H1 (cell line): ENCODE results near the gene EXOC2. TPM values are rescaled to one million over a fixed set of nuclear protein-coding genes. Genes with fewer than 3 reads are reported as not detected.

ENCODE experiments used
- CTCF ChIA-PET: fragments of 300-600 bp; sonication (Branson Sonifier 250); formaldehyde crosslinking; loops from one replicate; lab custom pipeline; 2021; ENCODE audit not compliant: partially characterized antibody; lab: Charles Lee
- POLR2A ChIA-PET: fragments of 300-600 bp; sonication (Branson Sonifier 250); formaldehyde crosslinking; loops from one replicate; lab custom pipeline; 2021; ENCODE audit warnings: inconsistent platforms; ENCODE audit not compliant: partially characterized antibody; lab: Charles Lee
- DNase-seq, 2 experiments: peaks; one replicate each; pipeline versions ENCODE4 v3.0.0 to v3.0.0-alpha.2; 2010 to 2022; ENCODE audit warnings: low spot score in 2 of 2, low read depth in 1 of 2, mixed read lengths in 1 of 2
- FAIRE-seq: peaks from 2 replicates; lab custom pipeline; 2011; peaks lifted over from hg19 to GRCh38; lab: Jason Lieb, UNC
- H2AFZ ChIP-seq: 2 replicates; pipeline ENCODE4 v1.8.1; 2012; ENCODE audit warnings: low read length, inconsistent platforms
- H2AK5ac ChIP-seq: 2 replicates; pipeline ENCODE4 v1.6.1; 2013; ENCODE audit warnings: low read depth, low read length
- H2BK120ac ChIP-seq: replicated peaks from 2 replicates; pipeline ENCODE3; 2013; ENCODE audit warnings: low read depth, low read length, inconsistent platforms
- H2BK12ac ChIP-seq: 2 replicates; pipeline ENCODE4 v1.6.1; 2013; ENCODE audit warnings: low read depth, low read length
- H2BK15ac ChIP-seq: 2 replicates; pipeline ENCODE4 v1.6.1; 2013; ENCODE audit warnings: low read length
- H2BK20ac ChIP-seq: 2 replicates; pipeline ENCODE4 v1.6.1; 2013; ENCODE audit warnings: low read length
- H2BK5ac ChIP-seq: 2 replicates; pipeline ENCODE4 v1.6.1; 2013; ENCODE audit warnings: low read depth, low read length
- H3K14ac ChIP-seq: 2 replicates; pipeline ENCODE4 v1.6.1; 2013; ENCODE audit warnings: inconsistent platforms; ENCODE audit not compliant: insufficient read length
- H3K18ac ChIP-seq: 2 replicates; pipeline ENCODE4 v1.6.1; 2013; ENCODE audit warnings: low read length; ENCODE audit errors: extremely low read depth
- H3K23ac ChIP-seq: 2 replicates; pipeline ENCODE4 v1.6.1; 2013; ENCODE audit warnings: inconsistent platforms; ENCODE audit not compliant: insufficient read length
- H3K23me2 ChIP-seq: 2 replicates; pipeline ENCODE4 v1.6.1; 2013; ENCODE audit warnings: low read depth, low read length
- H3K27ac ChIP-seq: 2 replicates; pipeline ENCODE4 v1.6.1; 2011; ENCODE audit warnings: low read depth, low read length, inconsistent platforms
- H3K27me3 ChIP-seq, 4 experiments: replicated peaks in 1 of 4; 1 replicate in 1 of 4; 2 replicates in 3 of 4; pipeline versions ENCODE4 v1.6.1 to v1.8.1; 2011 to 2013; ENCODE audit warnings: low read length in 3 of 4, mild to moderate bottlenecking in 3 of 4, inconsistent platforms in 2 of 4, mixed read lengths in 2 of 4, moderate library complexity in 1 of 4; ENCODE audit not compliant: control insufficient read depth in 3 of 4, insufficient read depth in 3 of 4; ENCODE audit errors: extremely low read depth in 1 of 4
- H3K36me3 ChIP-seq, 4 experiments: 2 replicates each; pipeline versions ENCODE4 v1.6.1 to v1.8.1; 2011 to 2013; ENCODE audit warnings: mild to moderate bottlenecking in 4 of 4, low read length in 3 of 4, moderate library complexity in 2 of 4, control low read depth in 1 of 4, inconsistent platforms in 1 of 4; ENCODE audit not compliant: insufficient read depth in 4 of 4, control insufficient read depth in 2 of 4
- H3K4ac ChIP-seq: replicated peaks from 2 replicates; pipeline ENCODE3; 2013; ENCODE audit warnings: low read length, low read depth, mixed read lengths, inconsistent platforms; ENCODE audit not compliant: insufficient read length
- H3K4me1 ChIP-seq, 4 experiments: replicated peaks in 1 of 4; 1 replicate in 1 of 4; 2 replicates in 3 of 4; pipeline versions ENCODE4 v1.6.1 to v1.8.1; 2011 to 2013; ENCODE audit warnings: low read length in 3 of 4, inconsistent platforms in 2 of 4, mixed read lengths in 1 of 4; ENCODE audit not compliant: insufficient read depth in 4 of 4, control insufficient read depth in 3 of 4
- H3K4me2 ChIP-seq, 2 experiments: 2 replicates each; pipeline versions ENCODE4 v1.6.1 to v1.8.1; 2011 to 2013; ENCODE audit warnings: low read depth in 2 of 2, low read length in 2 of 2, control low read depth in 1 of 2, inconsistent platforms in 1 of 2, mild to moderate bottlenecking in 1 of 2; ENCODE audit not compliant: insufficient read depth in 1 of 2
- H3K4me3 ChIP-seq, 4 experiments: fragments of 200-600, 300-600 bp in 1 of 4; sonication (generic), shearing (Covaris generic), sonication (Bioruptor Twin) in 1 of 4; 2 replicates each; pipeline versions ENCODE4 v1.5.1 to v1.8.1; 2011 to 2016; ENCODE audit warnings: low read length in 4 of 4, low read depth in 3 of 4, control low read depth in 2 of 4, inconsistent platforms in 2 of 4, mild to moderate bottlenecking in 2 of 4, mixed read lengths in 1 of 4, moderate library complexity in 1 of 4; ENCODE audit not compliant: insufficient read depth in 2 of 4; ENCODE audit errors: extremely low read depth in 1 of 4
- H3K56ac ChIP-seq: replicated peaks from 2 replicates; pipeline ENCODE3; 2013; ENCODE audit warnings: low read depth, mild to moderate bottlenecking, mixed read lengths, low read length, inconsistent platforms; ENCODE audit not compliant: insufficient read length
- H3K79me1 ChIP-seq: 2 replicates; pipeline ENCODE4 v1.6.1; 2013; ENCODE audit warnings: low read depth, low read length, control low read depth
- H3K79me2 ChIP-seq, 2 experiments: 2 replicates each; pipeline versions ENCODE4 v1.6.1 to v1.8.1; 2012 to 2013; ENCODE audit warnings: low read length in 2 of 2, mild to moderate bottlenecking in 2 of 2, inconsistent platforms in 1 of 2; ENCODE audit not compliant: insufficient read depth in 2 of 2, control insufficient read depth in 1 of 2
- H3K9ac ChIP-seq, 4 experiments: replicated peaks in 1 of 4; 1 replicate in 1 of 4; 2 replicates in 3 of 4; pipeline versions ENCODE4 v1.6.1 to v1.8.1; 2011 to 2013; ENCODE audit warnings: low read depth in 3 of 4, low read length in 3 of 4, control low read depth in 2 of 4, mild to moderate bottlenecking in 2 of 4, moderate library complexity in 2 of 4, inconsistent platforms in 1 of 4; ENCODE audit errors: extremely low read depth in 1 of 4
- H3K9me3 ChIP-seq, 2 experiments: 2 replicates each; pipeline versions ENCODE4 v1.6.1 to v1.8.1; 2012 to 2013; ENCODE audit warnings: mild to moderate bottlenecking in 2 of 2, moderate library complexity in 2 of 2, control low read depth in 1 of 2, inconsistent platforms in 1 of 2, low read depth in 1 of 2, low read length in 1 of 2, mixed read lengths in 1 of 2; ENCODE audit not compliant: insufficient read depth in 2 of 2
- H4K20me1 ChIP-seq, 2 experiments: replicated peaks in 1 of 2; 2 replicates each; pipeline versions ENCODE3 to v1.8.1; 2011 to 2013; ENCODE audit warnings: inconsistent platforms in 2 of 2, low read length in 2 of 2, mild to moderate bottlenecking in 1 of 2; ENCODE audit not compliant: insufficient read depth in 2 of 2, control insufficient read depth in 1 of 2
- H4K5ac ChIP-seq: 2 replicates; pipeline ENCODE4 v1.6.1; 2013; ENCODE audit warnings: low read length, low read depth, mixed read lengths, inconsistent platforms; ENCODE audit not compliant: insufficient read length
- H4K8ac ChIP-seq: 2 replicates; pipeline ENCODE4 v1.8.0; 2013; ENCODE audit warnings: mild to moderate bottlenecking, moderate library complexity, low read length, inconsistent platforms; ENCODE audit not compliant: insufficient read depth; ENCODE audit errors: extremely low read depth
- H4K91ac ChIP-seq: replicated peaks from 2 replicates; pipeline ENCODE3; 2013; ENCODE audit warnings: low read length, mixed read lengths, inconsistent platforms; ENCODE audit not compliant: insufficient read length
- ASH2L ChIP-seq: fragments of 200-600, 300-600 bp; sonication (generic); IDR thresholded peaks from one replicate; pipeline ENCODE4 v1.7.1; 2017; ENCODE audit warnings: low read length
- CTCF ChIP-seq, 3 experiments: IDR thresholded peaks; 1 replicate in 2 of 3; 2 replicates in 1 of 3; pipeline versions ENCODE4 v1.5.1 to v1.6.1; 2011; ENCODE audit warnings: low read length in 3 of 3, mild to moderate bottlenecking in 3 of 3, inconsistent platforms in 2 of 3, low read depth in 1 of 3, moderate library complexity in 1 of 3; ENCODE audit not compliant: insufficient read depth in 1 of 3; ENCODE audit errors: control extremely low read depth in 1 of 3
- RAD21 ChIP-seq, 2 experiments: IDR thresholded peaks in 1 of 2; conservative IDR thresholded peaks in 1 of 2; 2 replicates each; pipeline ENCODE4 v1.6.1; 2011; ENCODE audit warnings: low read depth in 2 of 2, low read length in 2 of 2, improper control_type of control experiment in 1 of 2, inconsistent platforms in 1 of 2, mild to moderate bottlenecking in 1 of 2, moderate library complexity in 1 of 2
- whole genome bisulfite sequencing, 2 experiments: shearing (Covaris generic) in 1 of 2; methylation state at CpG; one replicate each; pipeline versions ENCODE4 v1.1.6 to v1.1.7; 2013 to 2015; ENCODE audit warnings: low lambda C conversion rate in 2 of 2, mixed read lengths in 2 of 2, inconsistent platforms in 1 of 2, low coverage in 1 of 2, missing lambda C conversion rate in 1 of 2; ENCODE audit not compliant: insufficient replicate concordance in 2 of 2, insufficient coverage in 1 of 2, insufficient read length in 1 of 2; ENCODE audit errors: extremely low coverage in 1 of 2, missing lambda C conversion rate in 1 of 2; 5-methylcytosine and 5-hydroxymethylcytosine counted together
- polyA plus RNA-seq, 7 experiments: library from polyadenylated mRNA; depleted of rRNA in 3 of 7; stranded (reverse) in 5 of 7; unstranded in 2 of 7; fragments of >200 nt in 5 of 7; fragments of 200-250 nt in 2 of 7; gene quantifications; 1 replicate in 5 of 7; 2 replicates in 1 of 7; 4 replicates in 1 of 7; pipeline versions ENCODE4 v1.2.1 to v1.2.3, GENCODE V29; 2011 to 2013; ENCODE audit warnings: missing spikeins in 2 of 7, mixed read lengths in 2 of 7
- total RNA-seq: library from RNA; stranded (reverse); fragmentation: NEBNext Ultra II Directional; extraction: Animal tissue kit (Norgen Biotek cat#: 25700); gene quantifications from 2 replicates; pipeline ENCODE4 v1.2.1, GENCODE V29; 2021

The EXOC2 gene
- total and polyA plus RNA-seq, 2 of the 8 experiments (the other 6 are each of a cell fraction or from before 2014, with no cell fraction given): 25.5 to 44.4 TPM

GRCh38 chr6:593139-593906, 99.6 kb downstream of the EXOC2 start:
- Histone ChIP-seq H4K20me1 (peaks cover 4% of the 10 kb centered on the region in 2 experiments), H3K23ac (no peak overlapping the region), H3K18ac (no peak overlapping the region), H3K27ac (0 out of 2 replicates have a peak overlapping the region, but pooled peaks have one; percentile 25), H4K5ac (no peak overlapping the region), H3K23me2 (no peaks in the 10 kb centered on the region), H3K4me1 (peaks cover 0 to 6% (median 3%) of the 10 kb centered on the region in 4 experiments; a peak in 6 of 7 replicates), H3K56ac (no peak overlapping the region), H3K4ac (no peak overlapping the region), H4K8ac (no peak overlapping the region), H2BK120ac (no peak overlapping the region), H3K79me2 (no peaks in the 10 kb centered on the region), H3K27me3 (no peaks in the 10 kb centered on the region), H3K14ac (no peak overlapping the region), H2BK5ac (no peak overlapping the region), H3K4me2 (no peak overlapping the region), H3K9me3 (no peaks in the 10 kb centered on the region), H2BK20ac (no peak overlapping the region), H3K4me3 (no peak overlapping the region), H4K91ac (no peak overlapping the region), H2AK5ac (no peak overlapping the region), H2BK15ac (no peak overlapping the region), H3K79me1 (peaks cover 5% of the 10 kb centered on the region; the same call in 1 of the 2 replicates), H3K36me3 (peaks cover 6 to 25% (median 19%) of the 10 kb centered on the region in 4 experiments; a peak in 7 of 8 replicates), H2BK12ac (no peak overlapping the region), H3K9ac (no peak overlapping the region), H2AFZ (no peak overlapping the region)
- 20% methylated on average over 5 of the region's 5 CpGs; no CpG with 5 or more reads in 1 of the 2 experiments for WGBS, 2 experiments
- ChIA-PET CTCF (interaction anchor here (0.6 to 5.8 kb wide), 46 partner anchors 10 to 829 kb away, joined by 3 to 37 read pairs (median 4); partner anchors contain the start of gene EXOC2), POLR2A (interaction anchor here (1.2 kb wide), 1 partner anchor 136 kb away, joined by 3 read pairs; no protein-coding TSS in a partner anchor)
- no peak for FAIRE-seq
- DNase-seq: no peak
- no peak for TF ChIP-seq ASH2L
- TF ChIP-seq CTCF (IDR thresholded peaks at IDR 0.05; ENCODE audit: control extremely low read depth in 1 of 3, insufficient read depth in 1 of 3, low read depth in 1 of 3, low read length in 3 of 3): peak in 2 of 3 experiments; percentile 39 to 55; a peak in 3 of 4 replicates
- peak; percentile 76 to 78 for TF ChIP-seq RAD21 (IDR thresholded peaks at IDR 0.05 in 1 of 2, conservative IDR thresholded peaks at IDR 0.05 in 1 of 2; ENCODE audit: low read depth in 2 of 2, low read length in 2 of 2)
